HepG2 (cell line): Measurements from ENCODE around the gene SRC. TPM values are rescaled to one million over a fixed set of nuclear protein-coding genes. Genes with fewer than 3 reads are reported as not detected.

Experiments used
- EEA1 ChIP-seq: sonication (generic); formaldehyde crosslinking; IDR thresholded peaks from 2 replicates; pipeline ENCODE4 v1.5.1; 2020; ENCODE audit warnings: mild to moderate bottlenecking, missing genetic modification reagents, borderline replicate concordance
- GTF3A ChIP-seq: sonication (generic); formaldehyde crosslinking; conservative IDR thresholded peaks from 2 replicates; pipeline ENCODE4 v1.4.0; 2020; ENCODE audit warnings: mild to moderate bottlenecking, missing genetic modification reagents
- HMGXB4 ChIP-seq, 2 experiments: sonication (generic) in 1 of 2; formaldehyde crosslinking in 1 of 2; IDR thresholded peaks; 2 replicates each; pipeline versions ENCODE4 v1.4.0 to v1.6.1; 2018 to 2020; ENCODE audit warnings: missing genetic modification reagents in 2 of 2, borderline replicate concordance in 1 of 2, low read depth in 1 of 2, mild to moderate bottlenecking in 1 of 2, missing biosample characterization in 1 of 2
- HNF4G ChIP-seq, 2 experiments: sonication (generic) in 1 of 2; formaldehyde crosslinking in 1 of 2; IDR thresholded peaks; 2 replicates each; pipeline versions ENCODE4 v1.4.0 to v1.6.1; 2011 to 2020; ENCODE audit warnings: borderline replicate concordance in 2 of 2, low read depth in 2 of 2, mild to moderate bottlenecking in 2 of 2, low read length in 1 of 2, missing genetic modification reagents in 1 of 2, moderate library complexity in 1 of 2
- HOXD1 ChIP-seq: sonication (generic); formaldehyde crosslinking; IDR thresholded peaks from 2 replicates; pipeline ENCODE4 v1.5.0; 2020; ENCODE audit warnings: missing genetic modification reagents
- JUN ChIP-seq: sonication (generic); formaldehyde crosslinking; IDR thresholded peaks from 2 replicates; pipeline ENCODE4 v1.4.0; 2020; ENCODE audit warnings: mild to moderate bottlenecking, missing genetic modification reagents
- KDM1A ChIP-seq: IDR thresholded peaks from 2 replicates; pipeline ENCODE4 v1.6.1; 2016; ENCODE audit warnings: missing compliant biosample characterization
- MAFK ChIP-seq, 2 experiments: IDR thresholded peaks in 1 of 2; conservative IDR thresholded peaks in 1 of 2; 2 replicates each; pipeline ENCODE4 v1.6.1; 2011; ENCODE audit warnings: improper control_type of control experiment in 2 of 2, low read length in 2 of 2
- POLR2G ChIP-seq: fragments of 200-400 bp; formaldehyde crosslinking; IDR thresholded peaks from 2 replicates; pipeline ENCODE4 v1.6.1; 2018; ENCODE audit warnings: mild to moderate bottlenecking, low read depth, low read length, moderate library complexity
- REXO4 ChIP-seq: sonication (generic); formaldehyde crosslinking; IDR thresholded peaks from 2 replicates; pipeline ENCODE4 v1.8.0; 2022; ENCODE audit warnings: missing genetic modification reagents, mild to moderate bottlenecking, borderline replicate concordance
- TAF1 ChIP-seq: sonication (generic); formaldehyde crosslinking; IDR thresholded peaks from 2 replicates; pipeline ENCODE4 v1.4.0; 2020; ENCODE audit warnings: missing genetic modification reagents
- THAP8 ChIP-seq: sonication (generic); formaldehyde crosslinking; IDR thresholded peaks from 2 replicates; pipeline ENCODE4 v1.5.1; 2020; ENCODE audit warnings: missing genetic modification reagents, mild to moderate bottlenecking, borderline replicate concordance
- ZBTB7B ChIP-seq: sonication (generic); formaldehyde crosslinking; IDR thresholded peaks from 2 replicates; pipeline ENCODE4 v1.4.0; 2020; ENCODE audit warnings: missing genetic modification reagents
- ZFY ChIP-seq: sonication (generic); formaldehyde crosslinking; IDR thresholded peaks from 2 replicates; pipeline ENCODE4 v1.4.0; 2020; ENCODE audit warnings: missing genetic modification reagents
- ZNF224 ChIP-seq: sonication (generic); formaldehyde crosslinking; IDR thresholded peaks from 2 replicates; pipeline ENCODE4 v1.5.0; 2020; ENCODE audit warnings: mild to moderate bottlenecking, missing genetic modification reagents
- ZNF260 ChIP-seq: sonication (generic); formaldehyde crosslinking; IDR thresholded peaks from 2 replicates; pipeline ENCODE4 v1.4.0; 2020; ENCODE audit warnings: missing genetic modification reagents, low read depth, mild to moderate bottlenecking, borderline replicate concordance
- ZNF484 ChIP-seq: sonication (generic); formaldehyde crosslinking; IDR thresholded peaks from 2 replicates; pipeline ENCODE4 v1.5.1; 2020; ENCODE audit warnings: mild to moderate bottlenecking, low read depth, missing genetic modification reagents, borderline replicate concordance
- ZNF549 ChIP-seq: sonication (generic); formaldehyde crosslinking; IDR thresholded peaks from 2 replicates; pipeline ENCODE4 v1.5.0; 2020; ENCODE audit warnings: missing genetic modification reagents
- ZNF687 ChIP-seq: sonication (generic); formaldehyde crosslinking; IDR thresholded peaks from 2 replicates; pipeline ENCODE4 v1.5.1; 2020; ENCODE audit warnings: mild to moderate bottlenecking, missing genetic modification reagents, moderate library complexity
- ZNF704 ChIP-seq: sonication (generic); formaldehyde crosslinking; IDR thresholded peaks from 2 replicates; pipeline ENCODE4 v1.8.1; 2023; ENCODE audit warnings: mild to moderate bottlenecking, inconsistent platforms, moderate library complexity, missing genetic modification reagents, borderline replicate concordance
- polyA plus RNA-seq, 8 experiments: library from polyadenylated mRNA; depleted of rRNA in 3 of 8; stranded (reverse) in 7 of 8; unstranded in 1 of 8; fragments of >200 nt; fragmentation: Illumina TruSeq in 4 of 8; extraction: Trizol in 4 of 8; gene quantifications; 2 replicates each; pipeline versions ENCODE4 v1.2.1 to v1.2.3, GENCODE V29; 2011 to 2016; ENCODE audit warnings: low read depth in 4 of 8, missing spikeins in 1 of 8, mixed read lengths in 1 of 8; ENCODE audit not compliant: insufficient read depth in 1 of 8
- total RNA-seq, 5 experiments: library from RNA; depleted of rRNA; stranded (reverse); fragments of >200 nt; fragmentation: Illumina TruSeq; extraction: Trizol; gene quantifications; 2 replicates each; pipeline ENCODE4 v1.2.3, GENCODE V29; 2016; ENCODE audit warnings: low read depth in 1 of 5

SRC gene
- total and polyA plus RNA-seq, 2 of the 13 experiments (the other 11 are each of a cell fraction or from before 2014, with no cell fraction given): 54.7 to 192 TPM

GRCh38 chr20:37346535-37347346, 801 bp downstream of the SRC start (continued):
- TF ChIP-seq ZNF704 (CRISPR knock-in tag) (0 out of 2 replicates have a peak, but pooled peaks have one; percentile 72), KDM1A (CRISPR knock-in tag) (peak; percentile 46; the same call in 1 of the 2 replicates), ZNF549 (CRISPR knock-in tag) (no peak), MAFK (conservative IDR thresholded peaks at IDR 0.05 in 1 of 2, IDR thresholded peaks at IDR 0.05 in 1 of 2; ENCODE audit: low read length in 2 of 2) (no peak), TAF1 (CRISPR knock-in tag) (no peak; the same call in 1 of the 2 replicates), ZNF260 (CRISPR knock-in tag) (no peak), ZNF484 (CRISPR knock-in tag) (no peak), EEA1 (CRISPR knock-in tag) (no peak), HNF4G (IDR thresholded peaks at IDR 0.05; ENCODE audit: borderline replicate concordance, low read depth, low read length) (no peak), HNF4G (CRISPR knock-in tag; IDR thresholded peaks at IDR 0.05; ENCODE audit: borderline replicate concordance, low read depth) (no peak), ZBTB7B (CRISPR knock-in tag) (peak; percentile 33; the same call in 1 of the 2 replicates), REXO4 (CRISPR knock-in tag) (no peak), GTF3A (no peak), POLR2G (no peak), ZNF687 (CRISPR knock-in tag) (peak; percentile 37; the same call in 1 of the 2 replicates), ZNF224 (CRISPR knock-in tag) (no peak), JUN (CRISPR knock-in tag) (no peak), THAP8 (CRISPR knock-in tag) (no peak), HOXD1 (CRISPR knock-in tag) (no peak), ZFY (CRISPR knock-in tag) (no peak; the same call in 1 of the 2 replicates), HMGXB4 (CRISPR knock-in tag; IDR thresholded peaks at IDR 0.05; ENCODE audit: borderline replicate concordance in 1 of 2, low read depth in 1 of 2) (0 out of 4 replicates have a peak, but pooled peaks of 1 of the 2 experiments have one; percentile 26)
